ENCODE results near the gene TMEM147. TPM values are rescaled to one million over a fixed set of nuclear protein-coding genes. Genes with fewer than 3 reads are reported as not detected.

Gene TMEM147
- total and polyA plus RNA-seq, 2 donors (not counting 3 experiments of a cell fraction or from before 2014, with no cell fraction given): 75.8 to 214 TPM

- no peak overlapping the region for H3K4me3 ChIP-seq (replicated peaks in 1 of 3; ENCODE audit: insufficient read depth in 1 of 3, low read depth in 1 of 3, low read length in 3 of 3)
- FAIRE-seq: no peak
- no peak overlapping the region for H3K27ac ChIP-seq (ENCODE audit: insufficient read depth, low read depth, low read length)
- BruUV-seq (replicated peaks): no TSS peak
- H3K79me2 ChIP-seq (ENCODE audit: control insufficient read depth, insufficient read depth, low read length): no peaks in the 10 kb centered on the region
- H3K4me1 ChIP-seq (ENCODE audit: control insufficient read depth, extremely low read depth, insufficient read depth, low read length): no peaks in the 10 kb centered on the region
- ChIA-PET POLR2A (no interaction called here), CTCF (interaction anchor here (0.8 to 1.6 kb wide), 2 partner anchors 14 to 25 kb away, joined by 3 to 5 read pairs; no protein-coding TSS in a partner anchor)
- H2AFZ ChIP-seq (ENCODE audit: low read depth, low read length): no peak overlapping the region
- H3K27me3 ChIP-seq (ENCODE audit: control insufficient read depth in 2 of 2, insufficient read depth in 2 of 2, low read length in 2 of 2): peaks cover 11 to 12% of the 10 kb centered on the region in 2 experiments
- no peak for DNase-seq (ENCODE audit: low read depth, low spot score)
- no peak overlapping the region for H3K9ac ChIP-seq (replicated peaks; ENCODE audit: extremely low read depth, insufficient read depth, low read length)
- dilution Hi-C loops (cut with MboI; ENCODE audit: extremely low pct_ligation_motif_present, low sequenced_read_pairs): no loop called here
- H3K9me3 ChIP-seq (replicated peaks; ENCODE audit: control insufficient read depth, insufficient read depth, low read length): no peaks in the 10 kb centered on the region
- no peak for TF ChIP-seq EZH2 (IDR thresholded peaks at IDR 0.05; ENCODE audit: borderline replicate concordance, low read depth, low read length, severe bottlenecking)
- TF ChIP-seq JUN (IDR thresholded peaks at IDR 0.05; ENCODE audit: borderline replicate concordance, insufficient read depth, insufficient read length, low read depth): no peak
- no peak for TF ChIP-seq CTCF (IDR thresholded peaks at IDR 0.05; ENCODE audit: extremely low read depth in 1 of 2, insufficient read depth in 1 of 2, low read depth in 1 of 2, low read length in 2 of 2)
- no peaks in the 10 kb centered on the region for H3K36me3 ChIP-seq (ENCODE audit: control insufficient read depth in 2 of 2, extremely low read depth in 1 of 2, insufficient read depth in 2 of 2, low read length in 2 of 2)
- no peaks in the 10 kb centered on the region for H4K20me1 ChIP-seq (replicated peaks; ENCODE audit: control insufficient read depth, extremely low read depth, insufficient read depth, low read length)
- intact Hi-C loops (cut with micrococcal nuclease): no loop called here
- no peak overlapping the region for H3K4me2 ChIP-seq (ENCODE audit: insufficient read depth, low read length)
- H3K9me1 ChIP-seq (replicated peaks; ENCODE audit: control insufficient read depth, extremely low read depth, insufficient read depth, low read length): no peaks in the 10 kb centered on the region
Observed at GRCh38 chr19:35534803-35535480, 10.5 kb upstream of the TMEM147 start.

- no TSS peak for BruUV-seq (replicated peaks)
Observed at GRCh38 chr19:35539314-35539713, 6.1 kb upstream of the TMEM147 start.

More at GRCh38 chr19:35539314-35539713, 6.1 kb upstream of the TMEM147 start:
- intact Hi-C loops (cut with micrococcal nuclease) (no loop called here), dilution Hi-C loops (cut with MboI; ENCODE audit: extremely low pct_ligation_motif_present, low sequenced_read_pairs) (no loop called here)
- Histone ChIP-seq H4K20me1 (replicated peaks; ENCODE audit: control insufficient read depth, extremely low read depth, insufficient read depth, low read length) (no peaks in the 10 kb centered on the region), H3K9ac (replicated peaks; ENCODE audit: extremely low read depth, insufficient read depth, low read length) (no peak overlapping the region), H3K4me1 (ENCODE audit: control insufficient read depth, extremely low read depth, insufficient read depth, low read length) (peaks cover under 1% of the 10 kb centered on the region), H3K79me2 (ENCODE audit: control insufficient read depth, insufficient read depth, low read length) (no peaks in the 10 kb centered on the region), H3K36me3 (ENCODE audit: control insufficient read depth in 2 of 2, extremely low read depth in 1 of 2, insufficient read depth in 2 of 2, low read length in 2 of 2) (no peaks in the 10 kb centered on the region), H2AFZ (ENCODE audit: low read depth, low read length) (no peak overlapping the region), H3K4me3 (replicated peaks in 1 of 3; ENCODE audit: insufficient read depth in 1 of 3, low read depth in 1 of 3, low read length in 3 of 3) (no peak overlapping the region), H3K27me3 (ENCODE audit: control insufficient read depth in 2 of 2, insufficient read depth in 2 of 2, low read length in 2 of 2) (peaks cover 2 to 3% of the 10 kb centered on the region in 2 experiments), H3K27ac (ENCODE audit: insufficient read depth, low read depth, low read length) (no peak overlapping the region), H3K4me2 (ENCODE audit: insufficient read depth, low read length) (no peak overlapping the region), H3K9me3 (replicated peaks; ENCODE audit: control insufficient read depth, insufficient read depth, low read length) (no peaks in the 10 kb centered on the region), H3K9me1 (replicated peaks; ENCODE audit: control insufficient read depth, extremely low read depth, insufficient read depth, low read length) (no peaks in the 10 kb centered on the region)
- ChIA-PET CTCF (interaction anchor here (1.2 kb wide), 1 partner anchor 13 kb away, joined by 3 read pairs; no protein-coding TSS in a partner anchor), POLR2A (no interaction called here)
- no peak for FAIRE-seq
- TF ChIP-seq POLR2AphosphoS5 (IDR thresholded peaks at IDR 0.05; ENCODE audit: insufficient read depth, low read depth, low read length) (no peak), MYC (IDR thresholded peaks at IDR 0.05; ENCODE audit: low read depth, low read length) (no peak)
- DNase-seq (ENCODE audit: low read depth, low spot score): no peak
